Tibial artery (tissue), 4 donors: ENCODE measurements around the gene CSN1S1.

ENCODE experiments used
- DNase-seq, 2 donors: peaks; one replicate each; pipeline ENCODE4 v3.0.0-alpha.2; 2019
- H3K27ac ChIP-seq, 2 donors: fragments of 200-600 bp; sonication (generic) in 1 of 2; 1 replicate in 1 of 2; 2 replicates in 1 of 2; pipeline ENCODE4 v1.5.1; 2018 to 2019; ENCODE audit warnings: mild to moderate bottlenecking in 1 of 2
- H3K27me3 ChIP-seq, 2 donors: fragments of 200-600 bp; sonication (generic) in 1 of 2; one replicate each; pipeline versions ENCODE4 v1.5.1 to v1.6.0; 2016 to 2019
- H3K36me3 ChIP-seq, 3 donors: fragments of 200-600 bp; sonication (generic) in 2 of 3; one replicate each; pipeline ENCODE4 v1.5.1; 2016 to 2019; ENCODE audit warnings: mild to moderate bottlenecking in 2 of 3
- H3K4me1 ChIP-seq, 4 donors: fragments of 200-600 bp; sonication (generic) in 2 of 4; 1 replicate in 3 of 4; 2 replicates in 1 of 4; pipeline ENCODE4 v1.5.1; 2016 to 2019
- H3K4me3 ChIP-seq, 2 donors: fragments of 200-600 bp; sonication (generic) in 1 of 2; 1 replicate in 1 of 2; 2 replicates in 1 of 2; pipeline ENCODE4 v1.5.1; 2018 to 2019; ENCODE audit warnings: mild to moderate bottlenecking in 2 of 2
- H3K9me3 ChIP-seq, 3 donors: fragments of 200-600 bp; sonication (generic) in 1 of 3; one replicate each; pipeline ENCODE4 v1.5.1; 2016 to 2019
- CTCF ChIP-seq, 2 experiments: fragments of 200-600 bp in 1 of 2; fragments of 450-650 bp in 1 of 2; IDR thresholded peaks; one replicate each; pipeline ENCODE4 v1.5.1; 2017 to 2019; ENCODE audit warnings: antibody characterized with exemption in 2 of 2, mild to moderate bottlenecking in 1 of 2, moderate library complexity in 1 of 2
- intact Hi-C: fragments of 100-400 bp; cut with DNase I; formaldehyde crosslinking; loops from one replicate; pipeline ENCODE4 v1.15.0; 2023; ENCODE audit warnings: low total_unique reads

The CSN1S1 gene

GRCh38 chr4:69991016-69991415 lies 60.1 kb downstream of the CSN1S1 start:
- H3K27me3 ChIP-seq = no peaks in the 10 kb centered on the region
- intact Hi-C loops = no loop called here
- no peaks in the 10 kb centered on the region for H3K36me3 ChIP-seq
- no peaks in the 10 kb centered on the region for H3K4me1 ChIP-seq
- DNase-seq = no peak
- H3K9me3 ChIP-seq = no peaks in the 10 kb centered on the region
- no peak overlapping the region for H3K4me3 ChIP-seq
- TF ChIP-seq CTCF (IDR thresholded peaks at IDR 0.05) = no peak
- no peak overlapping the region for H3K27ac ChIP-seq

GRCh38 chr4:69994782-69995181 lies 63.9 kb downstream of the CSN1S1 start:
- H3K27ac ChIP-seq = no peak overlapping the region
- intact Hi-C loops = no loop called here
- no peaks in the 10 kb centered on the region for H3K4me1 ChIP-seq
- no peaks in the 10 kb centered on the region for H3K36me3 ChIP-seq
- TF ChIP-seq CTCF (IDR thresholded peaks at IDR 0.05) = no peak
- DNase-seq = no peak
- no peak overlapping the region for H3K4me3 ChIP-seq
- no peaks in the 10 kb centered on the region for H3K9me3 ChIP-seq
- no peaks in the 10 kb centered on the region for H3K27me3 ChIP-seq

- TF ChIP-seq CTCF (IDR thresholded peaks at IDR 0.05) = no peak
- Histone ChIP-seq H3K9me3 (no peaks in the 10 kb centered on the region), H3K4me1 (no peaks in the 10 kb centered on the region)
Measured at GRCh38 chr4:69995526-69996016, 64.7 kb downstream of the CSN1S1 start, which contains the start of gene STATH. TSS of gene STATH (plus strand) at chr4:69995966. CDS start at chr4:69998438, 2,472 bp downstream.

More at GRCh38 chr4:69995526-69996016, 64.7 kb downstream of the CSN1S1 start, which contains the start of gene STATH:
- no peak for DNase-seq
- Histone ChIP-seq H3K27me3 (no peaks in the 10 kb centered on the region), H3K36me3 (no peaks in the 10 kb centered on the region), H3K4me3 (no peak within 1 kb of the TSS), H3K27ac (no peak within 1 kb of the TSS)
- intact Hi-C loops = no loop called here
